GM13977 (cell line): Measurements from ENCODE around the gene CDH4.

Source experiments
- DNase-seq: peaks from one replicate; pipeline ENCODE4 v3.0.0; 2012; ENCODE audit warnings: low spot score
- CTCF ChIP-seq: IDR thresholded peaks from 2 replicates; pipeline ENCODE4 v1.5.1; 2012; ENCODE audit warnings: mild to moderate bottlenecking, control low read depth; ENCODE audit not compliant: insufficient read depth; ENCODE audit errors: extremely low read depth, missing control alignments
- in situ Hi-C: fragments of 300-500 bp; cut with MboI; formaldehyde crosslinking; loops from one replicate; pipeline ENCODE4 v1.12.0; 2022; ENCODE audit warnings: low sequenced_read_pairs, low pct_unique_long_range_greater_than_20kb, mixed read lengths, inconsistent platforms; ENCODE audit not compliant: unreplicated experiment

CDH4 gene

DNA sequence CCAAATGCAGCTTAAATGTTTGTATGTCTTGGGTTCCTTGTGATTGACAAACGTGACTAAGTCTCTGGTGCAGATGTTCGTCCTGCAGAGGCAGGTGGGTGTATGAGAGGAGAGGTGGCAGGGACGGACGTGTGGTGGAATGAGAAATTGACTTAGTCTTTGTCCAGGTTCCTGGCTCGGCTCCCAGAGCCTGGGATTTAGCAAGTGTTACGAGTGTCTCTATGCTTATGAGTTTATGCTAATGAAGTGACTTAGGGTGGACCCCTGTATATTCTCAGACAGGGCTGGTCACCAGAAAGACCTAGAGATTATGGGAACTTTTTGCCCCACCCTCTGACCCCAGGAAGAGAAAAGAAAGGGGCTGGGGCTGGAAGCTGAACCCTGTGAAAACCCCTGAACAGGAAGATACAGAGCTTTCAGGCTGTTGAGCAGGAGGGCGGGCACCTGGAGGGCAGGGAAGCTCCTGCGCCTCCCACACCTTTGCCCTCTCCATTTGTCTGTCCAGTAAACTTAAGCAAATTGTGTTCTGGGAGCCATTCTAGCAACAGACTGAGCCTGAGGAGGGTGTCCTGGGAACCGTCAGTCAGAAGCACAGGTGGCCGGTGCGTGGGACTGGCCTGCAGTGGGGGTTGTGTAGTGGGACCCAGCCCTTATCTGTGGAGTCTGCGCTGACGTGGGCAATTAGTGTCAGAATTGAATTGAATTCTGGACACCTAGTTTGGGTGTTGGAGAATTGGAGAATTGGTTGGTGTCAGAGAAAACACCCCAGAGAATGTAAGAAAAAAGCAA, 362.1 kb downstream of the CDH4 start:
- no peak for TF ChIP-seq CTCF
- DNase-seq: no peak
- in situ Hi-C loops: no loop called here

DNA sequence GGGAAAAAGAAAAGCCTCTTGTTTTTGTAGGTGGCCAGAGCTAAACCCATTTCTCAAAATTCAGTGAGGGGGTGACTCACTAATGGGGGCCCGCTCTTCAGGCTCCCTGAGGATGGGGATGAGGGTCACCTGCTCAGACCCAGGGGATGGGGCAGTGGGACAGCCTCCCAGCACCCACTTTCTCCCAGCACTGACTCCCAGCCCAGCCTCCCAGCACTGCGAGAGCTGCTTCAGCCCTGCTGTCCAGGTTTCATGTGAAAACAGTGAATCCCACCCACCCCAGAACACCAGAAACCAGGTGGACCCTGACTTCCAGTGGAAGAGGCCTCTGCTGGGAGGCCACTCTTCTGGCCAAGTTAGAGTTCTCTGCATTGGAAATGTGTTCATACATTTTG, 362.6 kb downstream of the CDH4 start:
- in situ Hi-C loops: no loop called here
- TF ChIP-seq CTCF: no peak
- DNase-seq: no peak

DNA sequence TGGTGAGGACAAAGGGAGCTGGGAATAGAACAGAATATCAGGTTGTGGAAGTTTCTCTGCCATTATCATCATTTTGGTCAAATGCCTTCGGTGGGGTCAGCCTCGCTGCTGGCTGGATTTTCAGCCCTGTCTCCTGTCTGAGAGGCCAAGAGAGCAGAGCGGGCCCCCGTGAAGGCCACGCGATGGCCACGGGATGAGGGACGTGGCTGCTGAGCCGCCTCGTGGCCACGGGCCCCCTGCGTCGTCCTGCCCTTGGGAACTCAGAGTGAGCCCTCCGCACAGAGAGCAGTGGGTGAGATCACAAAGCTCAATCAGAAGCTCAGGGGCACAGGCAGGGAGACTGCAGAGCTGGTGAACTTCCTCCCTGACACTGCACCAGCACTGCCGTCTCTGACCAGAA, 363.7 kb downstream of the CDH4 start:
- DNase-seq: no peak
- in situ Hi-C loops: no loop called here
- no peak for TF ChIP-seq CTCF

GRCh38 chr20:61619751-61620150, 367.7 kb downstream of the CDH4 start:
- DNase-seq: no peak
- TF ChIP-seq CTCF: no peak
- in situ Hi-C loops: no loop called here

DNA sequence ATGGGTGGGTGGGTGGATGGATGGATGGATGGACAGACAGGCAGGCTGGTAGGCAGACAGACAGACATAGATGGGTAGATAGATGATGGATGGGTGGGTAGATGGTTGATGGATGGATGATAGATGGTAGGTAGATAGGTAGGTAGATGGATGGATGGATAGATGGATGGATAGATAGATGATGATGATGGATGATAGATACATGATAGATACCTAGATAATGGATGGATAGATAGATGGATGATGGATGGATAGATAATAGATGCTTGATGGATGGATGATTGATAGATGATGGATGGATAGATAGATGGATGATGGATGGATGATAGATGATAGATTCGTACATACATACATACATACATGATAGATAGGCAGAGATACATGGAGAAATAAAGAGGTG, 368.1 kb downstream of the CDH4 start:
- no peak for DNase-seq

DNA sequence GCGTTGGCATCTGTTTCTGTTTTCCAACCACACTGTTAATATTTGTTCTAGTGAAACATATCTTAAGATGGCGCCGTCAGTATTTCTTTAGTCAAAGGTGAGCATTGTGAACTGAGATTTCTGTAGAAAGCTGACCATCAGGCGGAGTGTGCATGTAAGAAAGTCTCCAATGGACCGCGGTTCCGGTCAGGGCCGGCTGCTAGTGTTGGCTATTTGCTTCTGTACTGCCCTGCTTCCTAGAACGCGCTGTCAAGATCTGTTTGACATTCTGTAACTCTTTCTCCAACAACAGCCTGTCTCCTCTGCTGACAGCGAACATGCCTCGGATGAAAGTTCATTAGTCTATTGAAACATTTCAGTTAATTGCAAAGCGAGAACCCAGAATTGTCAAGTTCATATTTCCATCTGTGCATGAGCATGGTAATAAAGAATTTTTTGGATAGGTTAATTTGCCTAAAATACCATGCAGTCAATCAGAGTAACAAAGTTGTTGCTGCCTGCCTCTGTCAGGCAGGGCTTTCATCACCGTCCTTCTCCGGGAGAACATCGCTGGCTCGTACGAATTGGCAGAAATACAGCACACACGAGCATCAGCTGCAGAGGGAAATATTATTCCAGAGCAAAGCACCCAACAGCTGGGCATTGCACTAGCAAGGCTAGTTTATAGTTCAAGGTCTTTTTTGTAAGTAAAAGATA, 369.1 kb downstream of the CDH4 start:
- DNase-seq: no peak
- TF ChIP-seq CTCF: no peak
- in situ Hi-C loops: no loop called here

More for the DNA sequence above, 368.1 kb downstream of the CDH4 start:
- no peak for TF ChIP-seq CTCF
- in situ Hi-C loops: no loop called here
